Neural crest cell (in vitro differentiated cells): Measurements from ENCODE around the gene TPR. TPM values are rescaled to one million over a fixed set of nuclear protein-coding genes. Genes with fewer than 3 reads are reported as not detected.

Experiments
- DNase-seq: peaks from one replicate; pipeline ENCODE4 v3.0.0; 2021; ENCODE audit warnings: low read depth, mixed read lengths, low spot score
- H3K27ac Mint-ChIP-seq: one replicate; pipeline ENCODE4 v1.8.0; 2021; ENCODE audit warnings: mild to moderate bottlenecking, mixed read lengths; ENCODE audit not compliant: unreplicated experiment
- H3K27me3 Mint-ChIP-seq: 2 replicates; pipeline ENCODE4 v1.8.0; 2021; ENCODE audit warnings: low read depth, mild to moderate bottlenecking, mixed read lengths
- H3K36me3 Mint-ChIP-seq: 2 replicates; pipeline ENCODE4 v1.8.0; 2021; ENCODE audit warnings: low read depth, mild to moderate bottlenecking, mixed read lengths
- H3K4me1 Mint-ChIP-seq: 2 replicates; pipeline ENCODE4 v1.8.0; 2021; ENCODE audit warnings: mixed read lengths
- H3K4me3 Mint-ChIP-seq: one replicate; pipeline ENCODE4 v1.8.0; 2021; ENCODE audit warnings: mild to moderate bottlenecking, mixed read lengths
- H3K9me3 Mint-ChIP-seq: 2 replicates; pipeline ENCODE4 v1.8.0; 2021; ENCODE audit warnings: mixed read lengths
- total RNA-seq: library from RNA; stranded (reverse); gene quantifications from 2 replicates; pipeline ENCODE4 v1.2.1, GENCODE V29; 2021
- TF ChIP-seq, protein P1 (sequence below): fragments of 200-600 bp; sonication (generic); conservative IDR thresholded peaks from 2 replicates; pipeline ENCODE4 v1.5.0; 2021; ENCODE audit warnings: antibody characterized with exemption, mild to moderate bottlenecking

Gene TPR
- total RNA-seq, 1 donor from 2014 or later: 133 TPM

GRCh38 chr1:186340772-186341171 is 34.3 kb downstream of the TPR start:
- TF ChIP-seq, protein P1, sequence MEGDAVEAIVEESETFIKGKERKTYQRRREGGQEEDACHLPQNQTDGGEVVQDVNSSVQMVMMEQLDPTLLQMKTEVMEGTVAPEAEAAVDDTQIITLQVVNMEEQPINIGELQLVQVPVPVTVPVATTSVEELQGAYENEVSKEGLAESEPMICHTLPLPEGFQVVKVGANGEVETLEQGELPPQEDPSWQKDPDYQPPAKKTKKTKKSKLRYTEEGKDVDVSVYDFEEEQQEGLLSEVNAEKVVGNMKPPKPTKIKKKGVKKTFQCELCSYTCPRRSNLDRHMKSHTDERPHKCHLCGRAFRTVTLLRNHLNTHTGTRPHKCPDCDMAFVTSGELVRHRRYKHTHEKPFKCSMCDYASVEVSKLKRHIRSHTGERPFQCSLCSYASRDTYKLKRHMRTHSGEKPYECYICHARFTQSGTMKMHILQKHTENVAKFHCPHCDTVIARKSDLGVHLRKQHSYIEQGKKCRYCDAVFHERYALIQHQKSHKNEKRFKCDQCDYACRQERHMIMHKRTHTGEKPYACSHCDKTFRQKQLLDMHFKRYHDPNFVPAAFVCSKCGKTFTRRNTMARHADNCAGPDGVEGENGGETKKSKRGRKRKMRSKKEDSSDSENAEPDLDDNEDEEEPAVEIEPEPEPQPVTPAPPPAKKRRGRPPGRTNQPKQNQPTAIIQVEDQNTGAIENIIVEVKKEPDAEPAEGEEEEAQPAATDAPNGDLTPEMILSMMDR: no peak
- no peaks in the 10 kb centered on the region for H3K9me3 Mint-ChIP-seq
- H3K27me3 Mint-ChIP-seq: no peaks in the 10 kb centered on the region
- H3K4me3 Mint-ChIP-seq: no peak overlapping the region
- peaks cover 23% of the 10 kb centered on the region for H3K36me3 Mint-ChIP-seq
- DNase-seq: no peak
- H3K27ac Mint-ChIP-seq: no peak overlapping the region
- H3K4me1 Mint-ChIP-seq: no peaks in the 10 kb centered on the region

DNA sequence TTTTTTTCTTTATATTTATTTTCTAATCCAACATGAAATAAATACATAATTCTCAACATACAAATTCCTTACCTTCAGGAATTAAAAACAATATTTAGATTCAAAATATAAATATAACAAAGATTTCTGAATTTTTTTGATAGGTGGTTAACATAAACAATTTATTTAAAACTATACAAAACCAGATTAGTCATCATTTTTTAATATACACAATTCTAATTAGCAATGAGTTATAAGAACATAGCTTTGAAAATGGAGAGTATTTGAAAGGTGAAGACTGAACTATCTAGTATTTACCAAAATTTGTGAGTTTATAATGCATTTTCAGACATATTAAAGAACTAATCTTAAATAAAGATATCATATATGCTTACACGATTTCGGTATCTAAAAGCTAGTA is 37.5 kb downstream of the TPR start:
- Mint-ChIP-seq H3K36me3 (peaks cover 15% of the 10 kb centered on the region), H3K27me3 (no peaks in the 10 kb centered on the region), H3K4me1 (no peaks in the 10 kb centered on the region), H3K9me3 (no peaks in the 10 kb centered on the region), H3K4me3 (no peak overlapping the region), H3K27ac (no peak overlapping the region)
- TF ChIP-seq, protein P1: no peak
- no peak for DNase-seq

GRCh38 chr1:186330758-186331157 is 44.3 kb downstream of the TPR start:
- Mint-ChIP-seq H3K9me3 (no peaks in the 10 kb centered on the region), H3K4me3 (no peak overlapping the region), H3K27ac (no peak overlapping the region), H3K4me1 (no peaks in the 10 kb centered on the region), H3K27me3 (no peaks in the 10 kb centered on the region), H3K36me3 (peaks cover 18% of the 10 kb centered on the region)
- no peak for DNase-seq
- TF ChIP-seq, protein P1: peak; percentile 60

- Mint-ChIP-seq H3K36me3 (peaks cover 15% of the 10 kb centered on the region), H3K4me1 (no peaks in the 10 kb centered on the region), H3K9me3 (no peaks in the 10 kb centered on the region), H3K27me3 (no peaks in the 10 kb centered on the region), H3K27ac (no peak overlapping the region), H3K4me3 (no peak overlapping the region)
- TF ChIP-seq, protein P1: no peak
- no peak for DNase-seq
Measured at GRCh38 chr1:186327331-186327730, 47.7 kb downstream of the TPR start.

DNA sequence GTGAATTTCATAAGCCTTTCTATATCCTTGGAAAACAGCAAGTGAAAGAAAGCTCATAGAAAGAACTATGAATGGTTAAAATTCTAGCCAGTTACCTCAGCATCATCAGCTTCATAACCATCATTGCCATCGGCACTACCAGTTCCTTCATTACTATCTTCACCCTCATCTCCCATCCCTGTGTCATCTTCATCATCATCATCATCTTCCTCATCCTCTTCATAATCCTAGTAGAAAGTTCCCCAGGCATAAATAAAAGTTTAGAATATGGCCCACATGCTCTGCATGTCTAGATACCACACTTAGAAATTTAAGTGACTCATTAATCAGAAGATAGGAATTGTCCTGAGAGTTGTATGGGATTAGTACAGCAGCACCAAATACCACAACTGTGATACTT is 49.0 kb downstream of the TPR start:
- Mint-ChIP-seq H3K9me3 (no peaks in the 10 kb centered on the region), H3K27me3 (no peaks in the 10 kb centered on the region), H3K27ac (no peak overlapping the region), H3K4me1 (no peaks in the 10 kb centered on the region), H3K4me3 (no peak overlapping the region), H3K36me3 (peaks cover 17% of the 10 kb centered on the region)
- TF ChIP-seq, protein P1: no peak
- DNase-seq: no peak

DNA sequence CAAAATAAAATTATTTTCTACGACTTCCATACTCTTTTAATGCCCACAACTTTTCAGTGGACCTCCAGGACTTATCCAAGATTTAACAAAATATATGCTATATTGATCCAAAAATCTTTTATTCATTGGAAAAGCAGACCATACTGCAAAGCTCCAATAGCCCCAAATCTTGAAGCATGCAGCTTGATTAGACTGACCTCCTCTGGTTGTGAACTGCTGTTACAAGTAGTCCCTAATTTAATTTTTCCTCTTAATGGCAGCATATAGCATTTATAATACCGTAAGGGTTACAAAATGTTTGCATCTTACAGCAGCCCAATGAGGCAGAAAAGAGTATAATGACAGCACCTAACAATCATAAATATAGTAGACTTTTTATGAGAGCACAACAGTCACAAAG is 49.8 kb downstream of the TPR start:
- Mint-ChIP-seq H3K9me3 (no peaks in the 10 kb centered on the region), H3K27me3 (no peaks in the 10 kb centered on the region), H3K4me1 (no peaks in the 10 kb centered on the region), H3K36me3 (peaks cover 12% of the 10 kb centered on the region), H3K4me3 (no peak overlapping the region), H3K27ac (no peak overlapping the region)
- DNase-seq: no peak
- TF ChIP-seq, protein P1: peak; percentile 50
